K562 (cell line): Measurements from ENCODE around the gene TMPO. TPM values are rescaled to one million over a fixed set of nuclear protein-coding genes. Genes with fewer than 3 reads are reported as not detected.

Experiments used
- ARNT ChIP-seq, 2 experiments: fragments of 450-650 bp; IDR thresholded peaks; 2 replicates each; pipeline ENCODE4 v1.6.1; 2016; ENCODE audit warnings: mild to moderate bottlenecking in 1 of 2
- BRD9 ChIP-seq: fragments of 450-650 bp; IDR thresholded peaks from 2 replicates; pipeline ENCODE4 v1.6.1; 2018; ENCODE audit warnings: low read depth; ENCODE audit not compliant: partially characterized antibody
- CREM ChIP-seq: IDR thresholded peaks from 2 replicates; pipeline ENCODE4 v1.6.1; 2014; ENCODE audit warnings: antibody characterized with exemption, low read depth
- DDX20 ChIP-seq: fragments of 450-650 bp; IDR thresholded peaks from 2 replicates; pipeline ENCODE4 v1.6.1; 2016; ENCODE audit warnings: missing genetic modification characterization, low read depth, mild to moderate bottlenecking, missing compliant biosample characterization, moderate library complexity
- ESRRA ChIP-seq: fragments of 450-650 bp; IDR thresholded peaks from 2 replicates; pipeline ENCODE4 v1.6.1; 2014; ENCODE audit warnings: low read depth, mild to moderate bottlenecking, moderate library complexity, borderline replicate concordance
- ETV1 ChIP-seq: fragments of 450-650 bp; conservative IDR thresholded peaks from 2 replicates; pipeline ENCODE4 v1.6.1; 2016; ENCODE audit warnings: missing genetic modification characterization, control low read depth, low read depth, missing compliant biosample characterization
- FOXK2 ChIP-seq, 2 experiments: fragments of 450-650 bp; IDR thresholded peaks in 1 of 2; conservative IDR thresholded peaks in 1 of 2; 2 replicates each; pipeline ENCODE4 v1.6.1; 2016; ENCODE audit warnings: low read depth in 2 of 2, mild to moderate bottlenecking in 1 of 2
- GTF2E2 ChIP-seq: fragments of 200-800 bp; sonication (Bioruptor generic); IDR thresholded peaks from 2 replicates; pipeline ENCODE4 v1.6.1; 2016; ENCODE audit warnings: missing genetic modification characterization, missing compliant biosample characterization
- REST ChIP-seq, 2 experiments: fragments of 450-650 bp; formaldehyde crosslinking in 1 of 2; IDR thresholded peaks; 2 replicates each; pipeline versions ENCODE4 v1.4.0 to v1.6.1; 2014 to 2020; ENCODE audit warnings: mild to moderate bottlenecking in 2 of 2, borderline replicate concordance in 1 of 2, low read depth in 1 of 2
- TRIM28 ChIP-seq: fragments of 450-650 bp; IDR thresholded peaks from 2 replicates; pipeline ENCODE4 v1.6.1; 2017
- ZNF175 ChIP-seq: fragments of 200-800 bp; sonication (Bioruptor generic); IDR thresholded peaks from 2 replicates; pipeline ENCODE4 v1.6.1; 2016; ENCODE audit warnings: low read depth, mild to moderate bottlenecking, missing genetic modification characterization, missing compliant biosample characterization
- ZNF766 ChIP-seq: fragments of 200-800 bp; sonication (Bioruptor generic); conservative IDR thresholded peaks from 2 replicates; pipeline ENCODE4 v1.6.1; 2016; ENCODE audit warnings: missing genetic modification characterization, missing compliant biosample characterization
- polyA plus RNA-seq, 8 experiments: library from polyadenylated mRNA; depleted of rRNA in 4 of 8; stranded (reverse) in 5 of 8; unstranded in 3 of 8; fragments of >200 nt; fragmentation: Nextera tagmentation in 2 of 8; fragmentation: Illumina TruSeq in 1 of 8; extraction: Ambion mirVana in 2 of 8; extraction: Trizol in 1 of 8; gene quantifications; 2 replicates each; pipeline versions ENCODE4 v1.2.1 to v1.2.3, GENCODE V29; 2011 to 2014; ENCODE audit warnings: inconsistent platforms in 1 of 8, missing spikeins in 1 of 8
- total RNA-seq, 7 experiments: library from RNA; depleted of rRNA in 6 of 7; stranded (reverse); fragments of >200 nt in 6 of 7; fragmentation: Illumina TruSeq in 2 of 7; extraction: Trizol in 2 of 7; gene quantifications; 2 replicates each; pipeline versions ENCODE4 v1.2.1 to v1.2.3, GENCODE V29; 2011 to 2021; ENCODE audit warnings: low replicate concordance in 1 of 7
- TF ChIP-seq, protein P1 (sequence below), 2 experiments: fragments of 450-650 bp; IDR thresholded peaks; 2 replicates each; pipeline ENCODE4 v1.6.1; 2018; ENCODE audit warnings: mild to moderate bottlenecking in 2 of 2, low read depth in 1 of 2; ENCODE audit not compliant: partially characterized antibody in 2 of 2

Gene TMPO
- total and polyA plus RNA-seq, 9 of the 15 experiments (the other 6 are each of a cell fraction or from before 2014, with no cell fraction given) = 62.1 to 263 (median 182) TPM

DNA sequence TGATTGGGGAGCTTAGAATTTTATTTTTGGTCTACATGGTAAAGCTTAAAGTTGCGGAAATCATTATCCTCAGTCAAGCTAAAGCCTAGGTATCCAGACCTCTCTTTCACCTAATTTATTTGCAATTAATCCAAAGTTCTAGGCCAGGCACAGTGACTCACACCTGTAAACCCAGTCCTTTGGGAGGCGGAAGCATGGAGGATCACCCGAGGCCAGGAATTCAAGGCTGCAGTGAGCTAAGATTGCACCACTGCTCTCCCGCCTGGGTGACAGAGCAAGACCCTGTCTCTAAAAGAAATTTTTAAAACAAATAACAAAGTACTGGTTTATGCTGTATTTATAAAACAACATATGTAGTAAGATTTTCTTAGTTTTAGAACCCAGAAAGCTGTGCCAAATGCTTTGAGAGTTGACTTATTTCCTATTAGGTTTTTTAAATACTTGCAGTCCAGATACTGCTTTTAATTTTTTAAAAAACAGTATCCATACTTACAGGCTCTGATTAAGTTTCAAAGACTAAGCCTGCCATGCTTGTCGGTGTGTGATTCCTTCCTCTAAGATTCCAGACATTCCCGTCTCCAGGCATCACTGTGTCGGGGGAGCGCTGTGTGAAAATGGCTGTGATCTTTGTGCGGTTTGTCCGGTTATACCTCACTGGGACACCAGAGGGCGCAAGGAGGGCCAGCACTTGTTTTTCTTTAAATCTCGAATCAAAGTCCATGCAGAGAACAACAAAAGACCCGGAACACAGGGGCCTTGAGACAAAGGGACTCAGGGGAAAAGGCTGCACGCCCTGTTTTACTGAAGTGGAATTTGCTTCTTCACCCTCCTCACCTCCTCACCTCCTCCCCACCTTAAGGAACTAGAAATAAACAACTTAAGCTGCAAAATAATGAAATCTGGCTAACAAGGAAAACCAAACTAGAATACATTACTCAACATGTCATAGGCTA, 24.6 kb upstream of the TMPO start (continued):
- TF ChIP-seq ETV1 (tag) (no peak), TRIM28 (0 out of 2 replicates have a peak, but pooled peaks have one; percentile 19), ARNT (IDR thresholded peaks at IDR 0.05) (peak in 1 of 2 experiments; percentile 32; a peak in 1 of 4 replicates), REST (IDR thresholded peaks at IDR 0.05; ENCODE audit: borderline replicate concordance) (peak; percentile 77; the same call in 1 of the 2 replicates), REST (CRISPR knock-in tag; IDR thresholded peaks at IDR 0.05; ENCODE audit: low read depth) (no peak), CREM (peak; percentile 36; the same call in 1 of the 2 replicates), BRD9 (no peak), ESRRA (peak; percentile 60; the same call in 1 of the 2 replicates), DDX20 (no peak), FOXK2 (conservative IDR thresholded peaks at IDR 0.05 in 1 of 2, IDR thresholded peaks at IDR 0.05 in 1 of 2; ENCODE audit: low read depth in 2 of 2) (peak; percentile 56 to 72; a peak in 3 of 4 replicates), ZNF175 (CRISPR knock-in tag) (0 out of 2 replicates have a peak, but pooled peaks have one; percentile 34), GTF2E2 (tag) (no peak), ZNF766 (0 out of 2 replicates have a peak, but pooled peaks have one; percentile 26)
- TF ChIP-seq, protein P1, sequence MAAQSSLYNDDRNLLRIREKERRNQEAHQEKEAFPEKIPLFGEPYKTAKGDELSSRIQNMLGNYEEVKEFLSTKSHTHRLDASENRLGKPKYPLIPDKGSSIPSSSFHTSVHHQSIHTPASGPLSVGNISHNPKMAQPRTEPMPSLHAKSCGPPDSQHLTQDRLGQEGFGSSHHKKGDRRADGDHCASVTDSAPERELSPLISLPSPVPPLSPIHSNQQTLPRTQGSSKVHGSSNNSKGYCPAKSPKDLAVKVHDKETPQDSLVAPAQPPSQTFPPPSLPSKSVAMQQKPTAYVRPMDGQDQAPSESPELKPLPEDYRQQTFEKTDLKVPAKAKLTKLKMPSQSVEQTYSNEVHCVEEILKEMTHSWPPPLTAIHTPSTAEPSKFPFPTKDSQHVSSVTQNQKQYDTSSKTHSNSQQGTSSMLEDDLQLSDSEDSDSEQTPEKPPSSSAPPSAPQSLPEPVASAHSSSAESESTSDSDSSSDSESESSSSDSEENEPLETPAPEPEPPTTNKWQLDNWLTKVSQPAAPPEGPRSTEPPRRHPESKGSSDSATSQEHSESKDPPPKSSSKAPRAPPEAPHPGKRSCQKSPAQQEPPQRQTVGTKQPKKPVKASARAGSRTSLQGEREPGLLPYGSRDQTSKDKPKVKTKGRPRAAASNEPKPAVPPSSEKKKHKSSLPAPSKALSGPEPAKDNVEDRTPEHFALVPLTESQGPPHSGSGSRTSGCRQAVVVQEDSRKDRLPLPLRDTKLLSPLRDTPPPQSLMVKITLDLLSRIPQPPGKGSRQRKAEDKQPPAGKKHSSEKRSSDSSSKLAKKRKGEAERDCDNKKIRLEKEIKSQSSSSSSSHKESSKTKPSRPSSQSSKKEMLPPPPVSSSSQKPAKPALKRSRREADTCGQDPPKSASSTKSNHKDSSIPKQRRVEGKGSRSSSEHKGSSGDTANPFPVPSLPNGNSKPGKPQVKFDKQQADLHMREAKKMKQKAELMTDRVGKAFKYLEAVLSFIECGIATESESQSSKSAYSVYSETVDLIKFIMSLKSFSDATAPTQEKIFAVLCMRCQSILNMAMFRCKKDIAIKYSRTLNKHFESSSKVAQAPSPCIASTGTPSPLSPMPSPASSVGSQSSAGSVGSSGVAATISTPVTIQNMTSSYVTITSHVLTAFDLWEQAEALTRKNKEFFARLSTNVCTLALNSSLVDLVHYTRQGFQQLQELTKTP (IDR thresholded peaks at IDR 0.05; ENCODE audit: low read depth in 1 of 2, partially characterized antibody in 2 of 2) = peak in 1 of 2 experiments; percentile 53
